Activated T-cell treated with anti-CD3 and anti-CD28 coated beads, Interleukin-2, amount 50 U/mL, for 4 hours (primary cell): ENCODE measurements around the gene CTNNBL1. TPM values are rescaled to one million over a fixed set of nuclear protein-coding genes. Genes with fewer than 3 reads are reported as not detected.

ENCODE experiments used
- ATAC-seq, 2 donors: fragments of 200-7000 bp; cut with Tn5 transposase; one replicate each; pipeline ENCODE4 v1.10.0; 2021
- DNase-seq: peaks from one replicate; pipeline ENCODE4 v3.0.0-alpha.2; 2020
- H3K27me3 Mint-ChIP-seq: one replicate; pipeline ENCODE4 v1.8.0; 2021; ENCODE audit warnings: low read depth, mixed read lengths
- H3K36me3 Mint-ChIP-seq: one replicate; pipeline ENCODE4 v1.8.0; 2022; ENCODE audit warnings: mixed read lengths; ENCODE audit not compliant: insufficient read depth
- H3K4me1 Mint-ChIP-seq: one replicate; pipeline ENCODE4 v1.8.0; 2021; ENCODE audit warnings: low read depth, mixed read lengths
- H3K4me3 Mint-ChIP-seq: one replicate; pipeline ENCODE4 v1.8.0; 2021; ENCODE audit warnings: mild to moderate bottlenecking, moderate library complexity, mixed read lengths
- H3K9me3 Mint-ChIP-seq: one replicate; pipeline ENCODE4 v1.8.0; 2021; ENCODE audit warnings: mixed read lengths
- total RNA-seq, 3 donors: library from RNA; stranded (reverse); gene quantifications; one replicate each; pipeline ENCODE4 v1.2.1, GENCODE V29; 2021

The CTNNBL1 gene
- total RNA-seq, 3 donors from 2014 or later = 107 to 115 (median 110) TPM

DNA sequence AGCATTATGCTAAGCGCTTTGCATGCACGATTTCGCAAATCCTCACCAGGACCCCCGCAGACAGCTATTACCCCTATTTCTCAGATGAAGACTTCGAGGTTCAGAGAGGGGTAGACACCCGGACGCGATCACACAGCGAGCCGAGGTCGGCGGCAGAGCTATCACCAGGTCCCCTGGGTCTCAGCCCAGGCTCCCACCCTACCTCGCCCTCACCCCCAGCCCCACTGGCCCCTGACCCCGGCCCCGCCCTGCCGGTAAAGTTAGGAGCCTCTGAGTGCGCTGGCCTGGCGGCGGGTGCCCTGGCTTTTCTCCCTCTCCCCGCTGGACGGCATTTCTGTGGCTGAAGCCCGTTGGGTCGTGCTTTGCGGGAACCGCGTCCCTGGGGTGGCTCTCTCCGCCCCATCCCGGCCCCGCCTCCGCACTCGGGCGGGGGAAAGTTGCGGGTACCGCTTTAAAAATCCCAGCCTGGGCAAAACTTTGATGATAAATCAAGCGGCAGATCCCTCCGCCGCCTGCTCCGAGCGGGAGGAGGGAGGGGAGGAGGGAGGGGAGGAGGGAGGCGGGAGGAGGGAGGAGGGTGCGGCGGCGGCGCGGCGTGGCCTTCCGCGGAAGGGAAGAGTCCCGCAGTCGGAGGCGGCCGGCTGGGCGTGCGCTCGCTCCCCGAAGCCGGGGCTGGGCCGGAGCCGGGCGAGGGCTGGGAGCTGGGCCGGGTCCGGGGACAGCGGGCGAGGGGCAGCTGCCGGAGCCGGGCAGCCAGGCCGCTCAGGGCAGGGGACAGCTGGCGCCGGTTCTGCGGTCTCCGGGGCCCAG lies 208.9 kb downstream of the CTNNBL1 start, which contains the start of gene VSTM2L:
Gene VSTM2L, plus strand, starts transcription at position 624 of the 810 bp plus-strand sequence. CDS start 224 bp downstream, outside the sequence.
- Mint-ChIP-seq H3K4me3 (peak within 1 kb of the TSS; percentile 59), H3K9me3 (no peaks in the 10 kb centered on the region), H3K36me3 (no peaks in the 10 kb centered on the region), H3K4me1 (peaks cover 10% of the 10 kb centered on the region), H3K27me3 (peaks cover 66% of the 10 kb centered on the region)
- peak in 1 of 2 donors; percentile 19 for ATAC-seq
- DNase-seq = no peak

GRCh38 chr20:37903317-37904007 lies 209.6 kb downstream of the CTNNBL1 start:
- no peaks in the 10 kb centered on the region for H3K36me3 Mint-ChIP-seq
- H3K4me1 Mint-ChIP-seq = peaks cover 10% of the 10 kb centered on the region
- peak overlapping the region; percentile 59 for H3K4me3 Mint-ChIP-seq
- peaks cover 68% of the 10 kb centered on the region for H3K27me3 Mint-ChIP-seq
- no peaks in the 10 kb centered on the region for H3K9me3 Mint-ChIP-seq
- DNase-seq (no peak), ATAC-seq (no peak)

DNA sequence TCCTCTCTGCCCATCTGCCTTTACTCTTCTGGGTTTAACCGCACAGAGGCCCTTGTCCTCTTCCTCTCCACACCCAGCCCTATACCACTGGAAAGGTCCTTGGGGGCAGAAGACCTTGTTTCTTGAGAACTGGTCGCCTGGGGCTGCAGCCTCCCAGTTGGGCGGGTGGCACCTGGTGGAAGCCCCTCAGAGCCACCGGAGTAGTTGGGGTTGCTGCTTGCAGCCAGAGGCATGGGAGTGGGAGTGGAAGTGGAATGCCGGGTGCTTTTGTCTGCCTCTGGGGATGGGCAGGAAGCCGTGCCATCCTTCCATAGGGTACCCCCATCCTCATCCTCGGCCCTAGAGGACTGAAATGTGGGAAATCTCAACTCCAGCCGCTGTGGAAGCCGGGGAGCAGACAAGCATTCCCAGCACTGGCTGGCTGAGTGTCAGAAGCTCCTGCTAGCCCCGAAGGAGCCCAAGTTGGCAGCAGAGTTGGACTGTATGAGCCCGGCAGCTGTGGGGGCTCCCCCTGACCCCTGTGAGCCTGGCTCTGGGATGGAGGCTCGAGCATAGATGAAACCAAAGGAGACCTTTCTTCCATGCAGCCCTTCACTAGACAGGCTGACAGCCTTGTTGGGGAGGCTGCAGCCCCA lies 210.3 kb downstream of the CTNNBL1 start:
- no peaks in the 10 kb centered on the region for H3K36me3 Mint-ChIP-seq
- H3K9me3 Mint-ChIP-seq = no peaks in the 10 kb centered on the region
- ATAC-seq (no peak), DNase-seq (no peak)
- peak overlapping the region; percentile 59 for H3K4me3 Mint-ChIP-seq
- peaks cover 10% of the 10 kb centered on the region for H3K4me1 Mint-ChIP-seq
- H3K27me3 Mint-ChIP-seq = peaks cover 72% of the 10 kb centered on the region

GRCh38 chr20:37904845-37905373 lies 211.1 kb downstream of the CTNNBL1 start:
- no peaks in the 10 kb centered on the region for H3K9me3 Mint-ChIP-seq
- H3K27me3 Mint-ChIP-seq = peaks cover 71% of the 10 kb centered on the region
- peaks cover 10% of the 10 kb centered on the region for H3K4me1 Mint-ChIP-seq
- DNase-seq (no peak), ATAC-seq (no peak)
- H3K36me3 Mint-ChIP-seq = no peaks in the 10 kb centered on the region
- H3K4me3 Mint-ChIP-seq = no peak overlapping the region

GRCh38 chr20:37905671-37906613 lies 212.1 kb downstream of the CTNNBL1 start:
- Mint-ChIP-seq H3K4me1 (peaks cover 10% of the 10 kb centered on the region), H3K27me3 (peaks cover 65% of the 10 kb centered on the region), H3K4me3 (no peak overlapping the region), H3K36me3 (no peaks in the 10 kb centered on the region), H3K9me3 (no peaks in the 10 kb centered on the region)
- no peak for ATAC-seq
- no peak for DNase-seq

- peaks cover 6% of the 10 kb centered on the region for H3K4me1 Mint-ChIP-seq
- no peak for DNase-seq
- no peak for ATAC-seq
- no peaks in the 10 kb centered on the region for H3K36me3 Mint-ChIP-seq
- peaks cover 59% of the 10 kb centered on the region for H3K27me3 Mint-ChIP-seq
- H3K4me3 Mint-ChIP-seq = no peak overlapping the region
- H3K9me3 Mint-ChIP-seq = no peaks in the 10 kb centered on the region
Observed at GRCh38 chr20:37907330-37907676, 213.5 kb downstream of the CTNNBL1 start.

DNA sequence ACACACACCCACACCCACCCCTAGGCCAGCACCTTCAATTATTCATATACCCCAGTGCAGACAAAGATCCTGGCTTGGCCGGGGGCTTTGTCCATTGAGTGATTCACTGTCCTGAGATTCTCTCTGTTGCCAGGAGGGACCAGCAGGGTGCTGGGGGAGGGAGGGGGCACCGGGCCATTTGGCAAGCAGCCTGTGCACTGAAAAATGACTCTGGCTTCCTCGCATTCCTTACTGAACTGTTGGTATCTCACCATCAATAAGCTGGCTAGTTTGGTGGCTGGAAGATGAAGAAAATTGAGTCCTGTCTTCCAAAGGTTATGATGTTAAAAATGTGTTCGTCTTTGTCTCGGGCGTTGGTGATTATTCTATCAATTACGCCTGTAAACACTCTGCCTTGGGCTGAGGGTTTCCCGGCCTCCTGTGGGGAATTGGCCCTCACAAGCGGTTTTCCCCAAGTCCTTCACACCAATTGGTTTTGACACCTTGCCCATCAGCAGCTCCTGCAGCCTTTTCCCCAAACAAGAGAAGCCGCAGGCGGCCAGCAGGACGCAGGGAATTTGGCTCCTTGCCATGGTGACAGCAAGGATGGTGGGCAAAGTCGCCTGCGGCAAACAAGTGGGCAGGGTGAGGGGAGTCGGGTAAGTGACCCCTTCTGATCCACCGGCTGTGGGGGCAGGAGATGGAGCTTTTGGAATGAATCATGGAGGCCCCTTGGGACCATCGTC lies 214.0 kb downstream of the CTNNBL1 start:
- Mint-ChIP-seq H3K4me1 (peaks cover 5% of the 10 kb centered on the region), H3K4me3 (no peak overlapping the region), H3K27me3 (peaks cover 61% of the 10 kb centered on the region), H3K36me3 (no peaks in the 10 kb centered on the region), H3K9me3 (no peaks in the 10 kb centered on the region)
- DNase-seq = no peak
- no peak for ATAC-seq

DNA sequence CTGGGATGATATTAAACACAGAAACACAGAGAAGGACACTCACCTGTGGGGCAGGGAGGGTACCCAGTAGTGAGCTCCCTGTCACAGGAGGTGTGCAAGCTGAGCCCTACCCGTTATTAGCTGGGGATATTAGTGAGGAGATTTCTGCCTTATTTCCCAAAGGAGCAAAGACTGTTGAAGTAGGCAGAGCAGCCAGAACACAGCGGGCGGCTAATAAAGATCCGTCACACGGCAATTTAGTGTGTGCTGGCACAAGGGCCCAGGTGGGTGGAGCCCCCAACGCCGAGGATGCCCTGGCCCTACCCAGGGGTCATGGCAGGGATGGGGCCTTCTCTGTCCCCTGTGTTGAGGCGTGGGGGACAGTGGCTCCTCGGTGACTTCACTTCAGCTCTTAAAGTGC lies 217.4 kb downstream of the CTNNBL1 start:
- Mint-ChIP-seq H3K9me3 (no peaks in the 10 kb centered on the region), H3K27me3 (peaks cover 52% of the 10 kb centered on the region), H3K36me3 (no peaks in the 10 kb centered on the region), H3K4me1 (peaks cover 9% of the 10 kb centered on the region), H3K4me3 (no peak overlapping the region)
- ATAC-seq (no peak), DNase-seq (no peak)

GRCh38 chr20:37911838-37912281 lies 218.0 kb downstream of the CTNNBL1 start:
- no peaks in the 10 kb centered on the region for H3K9me3 Mint-ChIP-seq
- ATAC-seq (peak in 1 of 2 donors; percentile 23), DNase-seq (no peak)
- peaks cover 52% of the 10 kb centered on the region for H3K27me3 Mint-ChIP-seq
- no peaks in the 10 kb centered on the region for H3K36me3 Mint-ChIP-seq
- peaks cover 9% of the 10 kb centered on the region for H3K4me1 Mint-ChIP-seq
- no peak overlapping the region for H3K4me3 Mint-ChIP-seq

DNA sequence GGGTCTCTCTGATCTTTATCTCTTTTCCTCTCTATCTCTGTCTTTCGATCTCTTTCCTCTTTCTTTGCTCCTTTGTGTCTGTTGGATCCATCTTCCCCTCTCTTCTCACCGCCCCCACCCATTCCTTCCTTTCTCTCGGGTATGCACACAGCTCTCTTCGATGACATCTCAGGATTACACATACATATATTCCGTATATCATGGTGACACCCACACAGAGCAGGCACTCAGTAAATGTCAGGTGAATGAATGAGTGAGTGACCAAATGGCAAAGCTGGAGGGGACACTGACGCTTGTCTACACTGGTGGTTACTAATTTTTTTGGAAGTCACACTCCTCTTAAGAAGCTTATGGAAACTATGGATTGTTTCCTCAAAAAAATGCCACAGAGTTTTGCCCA lies 219.0 kb downstream of the CTNNBL1 start:
- ATAC-seq (no peak), DNase-seq (no peak)
- H3K4me1 Mint-ChIP-seq = peaks cover 9% of the 10 kb centered on the region
- no peaks in the 10 kb centered on the region for H3K36me3 Mint-ChIP-seq
- H3K4me3 Mint-ChIP-seq = no peak overlapping the region
- H3K9me3 Mint-ChIP-seq = no peaks in the 10 kb centered on the region
- H3K27me3 Mint-ChIP-seq = peaks cover 46% of the 10 kb centered on the region

DNA sequence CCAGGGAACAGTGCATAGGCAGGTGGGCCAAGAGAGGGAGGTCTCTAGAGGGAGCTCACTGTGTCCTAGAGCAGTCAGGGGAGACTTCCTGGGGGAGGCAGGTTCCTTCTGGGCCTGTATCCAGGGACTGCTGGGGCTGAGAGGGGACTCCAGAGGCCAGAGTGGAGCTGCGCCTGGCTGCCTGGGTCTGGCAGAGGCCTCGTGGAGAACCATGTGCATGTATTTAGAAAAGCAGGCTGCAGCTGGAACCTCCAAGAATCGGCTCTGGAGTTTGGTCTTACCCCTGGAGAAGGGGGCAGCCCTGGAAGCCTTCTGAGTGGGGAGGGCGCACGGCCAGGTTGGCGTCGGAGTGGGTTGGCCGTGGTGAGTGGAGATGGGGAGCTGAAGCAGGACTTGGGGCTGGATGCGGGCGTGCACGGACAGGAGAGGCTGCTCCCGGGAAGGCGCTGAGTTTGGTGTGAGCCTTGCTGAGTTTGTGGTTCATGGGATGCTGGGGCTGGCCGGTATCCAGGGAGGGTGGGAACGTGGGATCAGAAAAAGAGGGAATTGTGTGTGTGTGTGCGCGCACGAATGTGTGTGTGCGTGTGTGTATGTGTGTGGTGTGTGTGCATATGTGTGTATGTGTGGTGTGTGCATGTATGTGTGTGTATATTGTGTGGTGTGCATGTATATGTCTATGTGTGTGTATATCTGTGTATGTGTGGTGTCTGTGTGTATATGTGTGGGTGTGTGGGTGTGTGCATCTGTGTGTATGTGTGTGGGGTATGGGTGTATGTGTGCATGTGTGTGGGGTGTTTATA lies 219.9 kb downstream of the CTNNBL1 start:
- Mint-ChIP-seq H3K4me1 (peaks cover 9% of the 10 kb centered on the region), H3K36me3 (no peaks in the 10 kb centered on the region), H3K9me3 (no peaks in the 10 kb centered on the region), H3K4me3 (no peak overlapping the region), H3K27me3 (peaks cover 50% of the 10 kb centered on the region)
- ATAC-seq (no peak), DNase-seq (no peak)

- Mint-ChIP-seq H3K4me3 (no peak overlapping the region), H3K27me3 (peaks cover 49% of the 10 kb centered on the region)
Observed at GRCh38 chr20:37914367-37914671, 220.5 kb downstream of the CTNNBL1 start.

More at GRCh38 chr20:37914367-37914671, 220.5 kb downstream of the CTNNBL1 start:
- ATAC-seq (no peak), DNase-seq (no peak)
- H3K4me1 Mint-ChIP-seq = peaks cover 9% of the 10 kb centered on the region
- no peaks in the 10 kb centered on the region for H3K9me3 Mint-ChIP-seq
- no peaks in the 10 kb centered on the region for H3K36me3 Mint-ChIP-seq
